ENCODE results near the gene ATAD3A. TPM values are rescaled to one million over a fixed set of nuclear protein-coding genes. Genes with fewer than 3 reads are reported as not detected.
"Not testable (repeated sequence)": the region's sequence is repeated elsewhere in the genome, so short reads cannot be mapped to it uniquely, and the experiment has no call there.

Gene ATAD3A
- total RNA-seq, 2 experiments from 2014 or later: 51.6 to 57.4 TPM

- peaks cover 6% of the 10 kb centered on the region for H3K36me3 Mint-ChIP-seq (ENCODE audit: low read depth)
- DNase-seq (no peak), ATAC-seq (no peak)
- H3K27ac Mint-ChIP-seq: peak overlapping the region; percentile 11
- H3K4me1 Mint-ChIP-seq (ENCODE audit: low read depth): peaks cover 8% of the 10 kb centered on the region
- H3K27me3 Mint-ChIP-seq (ENCODE audit: low read depth): no peaks in the 10 kb centered on the region
- ChIA-PET POLR2A (interaction anchor here (1.0 kb wide), 1 partner anchor 98 kb away, joined by 3 read pairs; no protein-coding TSS in a partner anchor), CTCF (interaction anchor here (2.5 kb wide), 1 partner anchor 50 kb away, joined by 7 read pairs; no protein-coding TSS in a partner anchor)
- H3K4me3 Mint-ChIP-seq: no peak overlapping the region
- H3K9me3 Mint-ChIP-seq (ENCODE audit: insufficient read depth): no peaks in the 10 kb centered on the region
These were observed 43.3 kb downstream of the ATAD3A start for GRCh38 chr1:1554926-1555915.

- H3K4me3 Mint-ChIP-seq: no peak overlapping the region
- H3K27me3 Mint-ChIP-seq (ENCODE audit: low read depth): no peaks in the 10 kb centered on the region
- ChIA-PET POLR2A (no interaction called here), CTCF (interaction anchor here (2.5 kb wide), 1 partner anchor 52 kb away, joined by 7 read pairs; no protein-coding TSS in a partner anchor)
- no peak for ATAC-seq
- H3K9me3 Mint-ChIP-seq (ENCODE audit: insufficient read depth): no peaks in the 10 kb centered on the region
- peaks cover 9% of the 10 kb centered on the region for H3K36me3 Mint-ChIP-seq (ENCODE audit: low read depth)
- DNase-seq: no peak
- H3K4me1 Mint-ChIP-seq (ENCODE audit: low read depth): peaks cover 8% of the 10 kb centered on the region
- no peak overlapping the region for H3K27ac Mint-ChIP-seq
These were observed 44.5 kb downstream of the ATAD3A start for GRCh38 chr1:1556505-1556904.

DNA sequence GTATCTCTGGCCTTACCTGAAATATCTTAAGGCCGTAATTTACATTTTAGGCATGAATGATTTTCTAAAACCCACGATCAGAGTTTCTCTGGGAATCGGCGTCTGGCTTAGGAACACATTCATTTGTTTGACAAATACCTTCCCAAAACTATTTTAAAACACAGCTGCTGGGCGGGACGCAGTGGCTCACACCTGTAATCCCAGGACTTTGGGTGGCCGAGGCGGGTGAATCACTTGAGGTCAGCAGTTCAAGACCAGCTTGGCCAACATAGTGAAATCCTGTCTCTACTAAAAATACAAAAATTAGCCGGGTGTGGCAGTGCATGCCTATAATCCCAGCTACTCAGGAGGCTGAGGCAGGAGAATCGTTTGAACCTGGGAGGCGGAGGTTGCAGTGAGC lies 45.0 kb downstream of the ATAD3A start:
- CTCF ChIA-PET; DNase-seq; H3K27me3 Mint-ChIP-seq (ENCODE audit: low read depth); POLR2A ChIA-PET; ATAC-seq; H3K27ac Mint-ChIP-seq; H3K4me1 Mint-ChIP-seq (ENCODE audit: low read depth); H3K4me3 Mint-ChIP-seq; H3K9me3 Mint-ChIP-seq (ENCODE audit: insufficient read depth); H3K36me3 Mint-ChIP-seq (ENCODE audit: low read depth): not testable (repeated sequence)

DNA sequence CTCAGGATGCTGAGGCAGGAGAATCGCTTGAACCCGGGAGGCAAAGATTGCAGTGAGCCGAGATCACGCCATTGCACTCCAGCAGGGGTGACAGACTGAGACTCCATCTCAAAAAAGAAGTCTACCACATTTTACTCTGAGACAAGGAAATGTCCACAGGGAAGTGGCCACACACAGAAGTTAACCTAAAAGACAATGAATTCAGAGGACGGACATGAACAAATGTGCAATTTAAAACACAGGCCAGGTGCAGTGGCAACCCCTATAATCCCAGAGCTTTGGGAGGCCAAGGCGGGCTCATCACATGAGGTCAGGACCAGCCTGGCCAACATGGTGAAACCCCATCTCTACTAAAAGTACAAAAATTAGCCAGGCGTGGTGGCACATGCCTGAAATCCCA lies 45.7 kb downstream of the ATAD3A start:
- H3K27ac Mint-ChIP-seq; H3K4me1 Mint-ChIP-seq (ENCODE audit: low read depth); ATAC-seq; CTCF ChIA-PET; DNase-seq; H3K9me3 Mint-ChIP-seq (ENCODE audit: insufficient read depth); H3K4me3 Mint-ChIP-seq; H3K27me3 Mint-ChIP-seq (ENCODE audit: low read depth): not testable (repeated sequence)
- POLR2A ChIA-PET: interaction anchor here (0.6 kb wide), 1 partner anchor 13 kb away, joined by 3 read pairs; no protein-coding TSS in a partner anchor
- H3K36me3 Mint-ChIP-seq (ENCODE audit: low read depth): peaks cover 14% of the 10 kb centered on the region

GRCh38 chr1:1558591-1558990 lies 46.6 kb downstream of the ATAD3A start:
- Mint-ChIP-seq H3K4me1 (ENCODE audit: low read depth) (peaks cover 8% of the 10 kb centered on the region), H3K27me3 (ENCODE audit: low read depth) (no peaks in the 10 kb centered on the region), H3K27ac (peak overlapping the region; percentile 44), H3K4me3 (no peak overlapping the region), H3K36me3 (ENCODE audit: low read depth) (peaks cover 18% of the 10 kb centered on the region), H3K9me3 (ENCODE audit: insufficient read depth) (no peaks in the 10 kb centered on the region)
- ChIA-PET POLR2A (no interaction called here), CTCF (no interaction called here)
- no peak for DNase-seq
- no peak for ATAC-seq

DNA sequence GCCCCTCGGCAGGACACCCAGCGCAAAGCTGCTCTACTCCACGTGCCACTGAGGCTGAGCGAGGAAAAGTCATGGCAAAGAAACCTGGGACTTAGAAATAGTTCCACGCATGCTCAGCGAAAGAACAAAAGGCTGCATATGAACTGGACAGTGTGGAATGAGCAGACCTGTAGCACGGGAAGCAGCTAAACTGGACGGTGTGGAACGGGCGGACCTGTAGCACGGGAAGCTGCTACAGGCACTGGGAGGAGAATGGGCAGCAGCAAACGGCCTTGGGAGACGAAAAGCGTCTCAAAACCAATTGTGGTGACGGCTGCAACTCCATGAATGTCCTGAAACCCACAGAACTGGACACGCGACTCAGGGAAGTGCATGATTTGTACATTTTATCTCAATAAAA lies 47.1 kb downstream of the ATAD3A start:
- H3K27me3 Mint-ChIP-seq (ENCODE audit: low read depth): no peaks in the 10 kb centered on the region
- H3K9me3 Mint-ChIP-seq (ENCODE audit: insufficient read depth): no peaks in the 10 kb centered on the region
- H3K4me1 Mint-ChIP-seq (ENCODE audit: low read depth): peaks cover 7% of the 10 kb centered on the region
- no peak overlapping the region for H3K4me3 Mint-ChIP-seq
- peaks cover 23% of the 10 kb centered on the region for H3K36me3 Mint-ChIP-seq (ENCODE audit: low read depth)
- ATAC-seq (no peak), DNase-seq (no peak)
- CTCF ChIA-PET: no interaction called here
- POLR2A ChIA-PET: no interaction called here
- H3K27ac Mint-ChIP-seq: peak overlapping the region; percentile 44

- POLR2A ChIA-PET: interaction anchor here (1.0 kb wide), 1 partner anchor 185 kb away, joined by 3 read pairs; the partner anchor contains the start of gene AURKAIP1
- Mint-ChIP-seq H3K4me1 (ENCODE audit: low read depth) (peaks cover 2% of the 10 kb centered on the region), H3K4me3 (no peak overlapping the region), H3K27me3 (ENCODE audit: low read depth) (no peaks in the 10 kb centered on the region), H3K36me3 (ENCODE audit: low read depth) (peaks cover 34% of the 10 kb centered on the region), H3K27ac (no peak overlapping the region), H3K9me3 (ENCODE audit: insufficient read depth) (no peaks in the 10 kb centered on the region)
- CTCF ChIA-PET: no interaction called here
- DNase-seq (no peak), ATAC-seq (no peak)
These were observed 48.2 kb downstream of the ATAD3A start for GRCh38 chr1:1560178-1560577.

GRCh38 chr1:1561801-1562470 lies 50.0 kb downstream of the ATAD3A start:
- peaks cover 1% of the 10 kb centered on the region for H3K4me1 Mint-ChIP-seq (ENCODE audit: low read depth)
- no peaks in the 10 kb centered on the region for H3K27me3 Mint-ChIP-seq (ENCODE audit: low read depth)
- ChIA-PET POLR2A (no interaction called here), CTCF (no interaction called here)
- peaks cover 48% of the 10 kb centered on the region for H3K36me3 Mint-ChIP-seq (ENCODE audit: low read depth)
- ATAC-seq (no peak), DNase-seq (no peak)
- H3K27ac Mint-ChIP-seq: no peak overlapping the region
- H3K4me3 Mint-ChIP-seq: no peak overlapping the region
- H3K9me3 Mint-ChIP-seq (ENCODE audit: insufficient read depth): no peaks in the 10 kb centered on the region

- no peak for ATAC-seq
- H3K27ac Mint-ChIP-seq: no peak overlapping the region
- peaks cover 7% of the 10 kb centered on the region for H3K4me1 Mint-ChIP-seq (ENCODE audit: low read depth)
- H3K27me3 Mint-ChIP-seq (ENCODE audit: low read depth): no peaks in the 10 kb centered on the region
- POLR2A ChIA-PET: no interaction called here
- CTCF ChIA-PET: no interaction called here
- peaks cover 55% of the 10 kb centered on the region for H3K36me3 Mint-ChIP-seq (ENCODE audit: low read depth)
- no peak overlapping the region for H3K4me3 Mint-ChIP-seq
- DNase-seq: no peak
- no peaks in the 10 kb centered on the region for H3K9me3 Mint-ChIP-seq (ENCODE audit: insufficient read depth)
These were observed 50.7 kb downstream of the ATAD3A start for GRCh38 chr1:1562556-1563195.

GRCh38 chr1:1563688-1564087 lies 51.7 kb downstream of the ATAD3A start:
- ChIA-PET POLR2A (no interaction called here), CTCF (no interaction called here)
- DNase-seq (no peak), ATAC-seq (no peak)
- no peaks in the 10 kb centered on the region for H3K9me3 Mint-ChIP-seq (ENCODE audit: insufficient read depth)
- no peaks in the 10 kb centered on the region for H3K27me3 Mint-ChIP-seq (ENCODE audit: low read depth)
- no peak overlapping the region for H3K27ac Mint-ChIP-seq
- H3K4me3 Mint-ChIP-seq: no peak overlapping the region
- peaks cover 7% of the 10 kb centered on the region for H3K4me1 Mint-ChIP-seq (ENCODE audit: low read depth)
- peaks cover 58% of the 10 kb centered on the region for H3K36me3 Mint-ChIP-seq (ENCODE audit: low read depth)

DNA sequence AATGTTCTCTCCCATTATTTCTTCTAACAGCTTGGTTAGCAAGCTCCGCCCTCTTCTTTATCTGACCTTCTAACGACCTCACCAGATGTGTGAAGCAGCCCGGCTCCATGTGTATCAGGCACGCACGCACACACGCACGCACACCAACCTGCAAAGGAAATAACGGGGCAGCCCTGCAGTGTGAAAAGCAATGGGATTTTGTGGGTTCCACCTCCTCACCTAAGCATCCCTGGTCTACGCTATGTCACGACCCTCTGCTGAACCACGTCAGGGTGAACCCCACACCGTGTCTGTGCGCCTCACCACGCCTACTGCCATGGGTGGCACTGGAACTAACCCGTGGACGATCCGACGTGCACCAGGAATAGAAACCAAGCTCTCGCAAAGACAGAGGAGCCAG lies 52.3 kb downstream of the ATAD3A start:
- ChIA-PET POLR2A (no interaction called here), CTCF (no interaction called here)
- ATAC-seq: no peak
- Mint-ChIP-seq H3K4me3 (no peak overlapping the region), H3K27me3 (ENCODE audit: low read depth) (no peaks in the 10 kb centered on the region), H3K9me3 (ENCODE audit: insufficient read depth) (no peaks in the 10 kb centered on the region), H3K4me1 (ENCODE audit: low read depth) (peaks cover 9% of the 10 kb centered on the region), H3K36me3 (ENCODE audit: low read depth) (peaks cover 60% of the 10 kb centered on the region), H3K27ac (no peak overlapping the region)
- no peak for DNase-seq

DNA sequence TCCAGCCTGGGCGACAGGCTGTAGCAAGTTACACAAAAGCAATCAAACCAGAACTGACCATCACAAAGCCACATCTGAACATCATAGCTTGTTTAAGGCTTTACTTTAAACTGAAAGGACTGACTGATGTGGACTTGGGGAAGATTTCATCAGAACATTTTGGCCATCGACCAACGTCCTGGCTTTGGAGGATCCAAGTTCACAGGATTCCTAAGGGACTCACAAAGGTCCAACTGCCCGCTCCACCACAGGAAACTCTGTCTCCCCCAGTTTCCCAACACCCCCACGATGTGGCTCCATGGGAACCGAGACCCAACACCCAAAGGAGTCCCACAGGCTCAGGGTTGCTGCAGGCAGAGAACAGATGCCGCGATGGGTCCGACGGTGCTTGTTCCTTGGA lies 53.4 kb downstream of the ATAD3A start:
- no peak for ATAC-seq
- H3K4me1 Mint-ChIP-seq (ENCODE audit: low read depth): peaks cover 16% of the 10 kb centered on the region

More for the DNA sequence above, 53.4 kb downstream of the ATAD3A start:
- Mint-ChIP-seq H3K27me3 (ENCODE audit: low read depth) (no peaks in the 10 kb centered on the region), H3K9me3 (ENCODE audit: insufficient read depth) (no peaks in the 10 kb centered on the region), H3K36me3 (ENCODE audit: low read depth) (peaks cover 68% of the 10 kb centered on the region), H3K4me3 (no peak overlapping the region), H3K27ac (no peak overlapping the region)
- DNase-seq: no peak
- ChIA-PET CTCF (no interaction called here), POLR2A (interaction anchor here (1.6 kb wide), 1 partner anchor 190 kb away, joined by 3 read pairs; the partner anchor contains the start of gene AURKAIP1)

Measured in activated CD8-positive, alpha-beta T cell treated with anti-CD3 and anti-CD28 coated beads, Interleukin-2, amount 10 ng/mL, durations not matched to agents 7 days and 5 days (primary cell).